Hepatocyte (in vitro differentiated cells): ENCODE data around the gene SETDB2. TPM values are rescaled to one million over a fixed set of nuclear protein-coding genes. Genes with fewer than 3 reads are reported as not detected.

ENCODE experiments used
- DNase-seq: peaks from one replicate; pipeline ENCODE4 v3.0.0-alpha.2; 2016; ENCODE audit warnings: low spot score
- H2AFZ ChIP-seq: fragments of 200-600 bp; sonication (generic); 2 replicates; pipeline ENCODE4 v1.6.0; 2016; ENCODE audit warnings: antibody characterized with exemption, mild to moderate bottlenecking
- H3K27ac ChIP-seq: fragments of 200-600 bp; sonication (generic); 2 replicates; pipeline ENCODE4 v1.5.1; 2016; ENCODE audit warnings: mild to moderate bottlenecking
- H3K27me3 ChIP-seq: fragments of 200-600 bp; sonication (generic); 2 replicates; pipeline ENCODE4 v1.6.1; 2016
- H3K36me3 ChIP-seq: fragments of 200-600 bp; sonication (generic); replicated peaks from 2 replicates; pipeline ENCODE4 v1.5.1; 2016; ENCODE audit warnings: low read depth; ENCODE audit not compliant: insufficient read depth
- H3K4me1 ChIP-seq: fragments of 200-600 bp; sonication (generic); 2 replicates; pipeline ENCODE4 v1.5.1; 2016; ENCODE audit warnings: mild to moderate bottlenecking, moderate library complexity; ENCODE audit not compliant: insufficient read depth
- H3K4me2 ChIP-seq: fragments of 200-600 bp; sonication (generic); 2 replicates; pipeline ENCODE4 v1.6.0; 2016
- H3K4me3 ChIP-seq: fragments of 200-600 bp; sonication (generic); 2 replicates; pipeline ENCODE4 v1.5.1; 2016; ENCODE audit warnings: mild to moderate bottlenecking
- H3K79me2 ChIP-seq: fragments of 200-600 bp; sonication (generic); 2 replicates; pipeline ENCODE4 v1.6.0; 2017; ENCODE audit warnings: mild to moderate bottlenecking
- H3K9me2 ChIP-seq: fragments of 200-600 bp; sonication (generic); replicated peaks from 2 replicates; pipeline ENCODE4 v1.6.0; 2017; ENCODE audit warnings: mild to moderate bottlenecking; ENCODE audit not compliant: insufficient read depth
- H3K9me3 ChIP-seq: fragments of 200-600 bp; sonication (generic); 2 replicates; pipeline ENCODE4 v1.5.1; 2016; ENCODE audit warnings: low read depth, mild to moderate bottlenecking
- H4K20me1 ChIP-seq: fragments of 200-600 bp; sonication (generic); 2 replicates; pipeline ENCODE4 v1.6.0; 2016; ENCODE audit warnings: mild to moderate bottlenecking; ENCODE audit not compliant: insufficient read depth, poor library complexity, severe bottlenecking
- CTCF ChIP-seq: fragments of 200-600 bp; sonication (generic); IDR thresholded peaks from 2 replicates; pipeline ENCODE4 v1.5.1; 2016; ENCODE audit warnings: antibody characterized with exemption, mild to moderate bottlenecking; ENCODE audit not compliant: poor library complexity
- EZH2 ChIP-seq: fragments of 200-600 bp; sonication (generic); IDR thresholded peaks from 2 replicates; pipeline ENCODE4 v1.6.1; 2016; ENCODE audit warnings: antibody characterized with exemption, mild to moderate bottlenecking, borderline replicate concordance
- EZH2phosphoT487 ChIP-seq: fragments of 200-600 bp; sonication (generic); IDR thresholded peaks from one replicate; pipeline ENCODE4 v1.6.1; 2018; ENCODE audit warnings: antibody characterized with exemption, mild to moderate bottlenecking, low read depth, moderate library complexity; ENCODE audit not compliant: unreplicated experiment, severe bottlenecking
- WGBS: methylation state at CpG from one replicate; pipeline ENCODE4 v1.1.6; 2016; ENCODE audit warnings: low lambda C conversion rate; ENCODE audit errors: missing lambda C conversion rate; 5-methylcytosine and 5-hydroxymethylcytosine counted together
- polyA plus RNA-seq: library from polyadenylated mRNA; unstranded; fragments of >200 nt; fragmentation: Nextera tagmentation; extraction: Ambion mirVana; gene quantifications from 2 replicates; pipeline ENCODE4 v1.2.1, GENCODE V29; 2016
- total RNA-seq: library from RNA; depleted of rRNA; stranded (reverse); fragments of >200 nt; gene quantifications from 2 replicates; pipeline ENCODE4 v1.2.3, GENCODE V29; 2014

Gene SETDB2
- total and polyA plus RNA-seq, 2 experiments from 2014 or later = 8.9 to 14.5 TPM

- Histone ChIP-seq H3K4me1 (no peaks in the 10 kb centered on the region), H2AFZ (no peak overlapping the region), H3K4me3 (no peak overlapping the region), H3K27me3 (no peaks in the 10 kb centered on the region), H3K9me3 (no peaks in the 10 kb centered on the region), H3K27ac (no peak overlapping the region), H3K9me2 (no peaks in the 10 kb centered on the region), H3K4me2 (no peak overlapping the region), H3K79me2 (peaks cover 5% of the 10 kb centered on the region), H4K20me1 (no peaks in the 10 kb centered on the region), H3K36me3 (no peaks in the 10 kb centered on the region)
- TF ChIP-seq EZH2 = no peak
- TF ChIP-seq CTCF = peak; percentile 34
- no peak for TF ChIP-seq EZH2phosphoT487
- peak; percentile 20 for DNase-seq
- 83% methylated on average over 3 of the region's 3 CpGs for WGBS
Measured at GRCh38 chr13:49436890-49437289, 7.2 kb upstream of the SETDB2 start.

GRCh38 chr13:49437705-49438104 lies 6.4 kb upstream of the SETDB2 start:
- H3K36me3 ChIP-seq = no peaks in the 10 kb centered on the region

GRCh38 chr13:49439609-49440008 lies 4.5 kb upstream of the SETDB2 start:
- Histone ChIP-seq H3K4me3 (no peak overlapping the region), H3K9me2 (no peaks in the 10 kb centered on the region), H3K4me2 (no peak overlapping the region), H3K9me3 (no peaks in the 10 kb centered on the region), H3K36me3 (no peaks in the 10 kb centered on the region), H2AFZ (no peak overlapping the region), H3K79me2 (peaks cover 11% of the 10 kb centered on the region), H3K27me3 (no peaks in the 10 kb centered on the region), H3K27ac (no peak overlapping the region), H3K4me1 (no peaks in the 10 kb centered on the region), H4K20me1 (no peaks in the 10 kb centered on the region)
- TF ChIP-seq EZH2 (no peak), EZH2phosphoT487 (no peak), CTCF (no peak)
- no peak for DNase-seq
- WGBS = 89% methylated on average over 2 of the region's 2 CpGs

More at GRCh38 chr13:49437705-49438104, 6.4 kb upstream of the SETDB2 start:
- Histone ChIP-seq H3K9me3 (no peaks in the 10 kb centered on the region), H3K27me3 (no peaks in the 10 kb centered on the region), H3K4me3 (no peak overlapping the region), H3K27ac (no peak overlapping the region), H3K9me2 (no peaks in the 10 kb centered on the region), H4K20me1 (no peaks in the 10 kb centered on the region), H3K4me1 (no peaks in the 10 kb centered on the region), H3K79me2 (peaks cover 11% of the 10 kb centered on the region), H3K4me2 (no peak overlapping the region), H2AFZ (no peak overlapping the region)
- TF ChIP-seq EZH2 = no peak
- no peak for TF ChIP-seq CTCF
- no peak for TF ChIP-seq EZH2phosphoT487
- DNase-seq = no peak
- 90% methylated on average over 7 of the region's 7 CpGs for WGBS

- no peaks in the 10 kb centered on the region for H3K9me2 ChIP-seq
- no peak overlapping the region for H3K4me2 ChIP-seq
- H3K4me3 ChIP-seq = no peak overlapping the region
- H3K27ac ChIP-seq = no peak overlapping the region
- H3K4me1 ChIP-seq = peaks cover 6% of the 10 kb centered on the region
- DNase-seq = no peak
- H3K9me3 ChIP-seq = no peaks in the 10 kb centered on the region
- 99% methylated on average over 3 of the region's 3 CpGs for WGBS
- no peak overlapping the region for H2AFZ ChIP-seq
- TF ChIP-seq CTCF (no peak), EZH2 (no peak), EZH2phosphoT487 (no peak)
- H3K79me2 ChIP-seq = peaks cover 17% of the 10 kb centered on the region
- H4K20me1 ChIP-seq = no peaks in the 10 kb centered on the region
- H3K27me3 ChIP-seq = no peaks in the 10 kb centered on the region
- no peaks in the 10 kb centered on the region for H3K36me3 ChIP-seq
Measured at GRCh38 chr13:49441312-49441711, 2.8 kb upstream of the SETDB2 start.
